ENCODE results near the gene MYO3B. TPM values are rescaled to one million over a fixed set of nuclear protein-coding genes. Genes with fewer than 3 reads are reported as not detected.
"Not testable (repeated sequence)": the region's sequence is repeated elsewhere in the genome, so short reads cannot be mapped to it uniquely, and the experiment has no call there.

The MYO3B gene
- total RNA-seq, 1 donor from 2014 or later = not detected

GRCh38 chr2:170521299-170521698, 343.4 kb downstream of the MYO3B start:
- no peak for DNase-seq

DNA sequence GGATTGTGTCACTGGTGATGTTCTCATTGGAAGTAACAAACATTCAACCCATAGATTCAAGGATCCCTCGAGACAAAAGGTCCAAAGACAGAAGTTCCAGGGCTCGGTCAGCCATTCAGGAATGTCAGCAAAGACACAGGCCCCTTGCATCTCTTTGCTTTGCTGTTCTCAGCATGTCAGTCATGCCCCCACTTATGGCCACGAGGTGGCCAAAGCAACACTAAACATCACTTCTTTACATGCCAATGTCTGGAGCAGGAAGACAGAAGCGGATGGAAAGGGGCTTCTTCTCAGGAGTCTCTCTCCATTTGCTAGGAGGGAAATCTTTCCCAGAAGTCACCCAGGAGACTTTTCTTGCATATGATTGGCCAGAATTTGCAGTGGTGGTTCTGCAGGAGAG, 345.6 kb downstream of the MYO3B start:
- no peak for DNase-seq

GRCh38 chr2:170524828-170525565, 347.1 kb downstream of the MYO3B start:
- DNase-seq = no peak

- peak; percentile 98 for DNase-seq
These were observed 347.6 kb downstream of the MYO3B start for GRCh38 chr2:170525566-170525900.

DNA sequence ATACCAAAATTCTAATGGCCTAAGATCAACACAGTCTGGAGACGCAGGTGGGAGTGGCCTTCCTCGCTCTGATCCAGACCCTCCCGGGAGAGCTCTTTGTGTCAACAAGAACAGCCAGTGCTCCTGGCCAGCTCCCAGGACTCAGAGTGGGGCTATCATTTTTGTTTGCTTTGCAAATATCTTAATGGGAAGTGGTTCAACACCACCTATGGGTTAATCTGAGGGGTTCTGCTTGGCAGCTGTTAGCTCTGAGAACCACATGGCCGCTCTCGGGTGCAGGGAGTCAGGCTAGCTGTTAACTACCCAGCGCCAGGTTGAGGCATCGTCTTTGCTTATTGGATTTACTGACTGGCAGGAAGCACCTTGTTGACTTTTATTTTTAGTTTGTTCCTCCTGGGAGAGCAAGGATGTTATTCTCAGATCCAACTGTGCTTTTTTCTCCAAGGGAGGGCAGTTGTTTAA, 352.4 kb downstream of the MYO3B start:
- DNase-seq = peak; percentile 78

- DNase-seq = no peak
These were observed 353.0 kb downstream of the MYO3B start for GRCh38 chr2:170530803-170531564.

DNA sequence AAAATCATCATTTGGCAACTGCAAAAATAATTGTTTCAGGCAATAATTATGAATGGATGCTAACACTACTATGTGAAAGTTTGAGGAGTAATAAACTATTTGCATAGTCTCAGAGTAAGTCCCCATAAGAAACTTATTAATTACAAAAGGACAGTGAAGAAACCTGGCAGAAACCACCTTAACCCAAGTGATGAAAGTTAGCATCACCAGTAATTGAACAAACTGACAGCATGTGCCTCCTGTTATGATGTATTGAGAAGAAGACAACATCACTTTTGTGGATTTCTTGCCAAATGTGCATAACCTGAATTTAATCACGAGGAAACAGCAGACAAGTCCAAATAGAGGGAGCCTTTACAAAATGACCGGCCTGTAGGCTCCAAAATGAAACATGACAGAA, 353.9 kb downstream of the MYO3B start:
- DNase-seq = no peak

DNA sequence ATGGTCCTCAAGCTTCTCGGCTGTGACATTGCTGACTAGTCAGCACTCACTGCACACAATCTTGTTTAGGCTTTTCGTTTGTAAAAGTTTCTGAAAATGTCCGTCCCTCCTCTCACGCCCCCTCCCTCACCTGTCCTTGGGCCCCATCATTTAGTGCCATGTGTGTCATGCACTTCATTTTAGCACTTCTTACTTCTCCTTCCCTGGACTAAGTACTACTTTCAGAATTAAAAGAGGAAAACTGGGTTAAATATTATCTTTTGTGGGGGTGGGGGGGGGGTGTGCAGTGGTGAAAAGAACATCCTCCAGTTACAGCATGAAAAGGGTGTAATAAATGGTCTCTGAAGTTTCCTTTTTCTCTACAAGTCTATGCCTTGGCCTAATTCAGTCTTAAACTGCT, 355.2 kb downstream of the MYO3B start:
- DNase-seq = no peak

GRCh38 chr2:170535552-170535951, 357.6 kb downstream of the MYO3B start:
- DNase-seq = no peak

DNA sequence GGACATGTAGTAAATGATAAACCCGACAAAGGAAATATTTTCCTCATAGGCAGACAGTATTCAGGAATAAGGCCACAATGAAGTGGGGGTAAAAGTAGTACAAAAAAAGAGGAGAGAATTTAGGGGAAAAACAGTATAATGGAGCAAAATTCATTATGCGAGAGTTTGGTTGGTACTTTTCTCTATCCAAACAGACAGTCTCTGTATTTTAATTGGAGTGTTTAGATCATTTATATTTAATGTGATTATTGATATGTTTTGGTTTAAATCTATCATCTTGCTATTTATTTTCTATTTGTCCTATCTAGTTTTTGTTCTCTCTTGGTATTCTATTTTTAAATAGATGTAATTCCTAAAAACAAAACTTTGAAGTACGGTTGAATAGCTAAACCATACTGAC, 366.9 kb downstream of the MYO3B start:
- DNase-seq = no peak

DNA sequence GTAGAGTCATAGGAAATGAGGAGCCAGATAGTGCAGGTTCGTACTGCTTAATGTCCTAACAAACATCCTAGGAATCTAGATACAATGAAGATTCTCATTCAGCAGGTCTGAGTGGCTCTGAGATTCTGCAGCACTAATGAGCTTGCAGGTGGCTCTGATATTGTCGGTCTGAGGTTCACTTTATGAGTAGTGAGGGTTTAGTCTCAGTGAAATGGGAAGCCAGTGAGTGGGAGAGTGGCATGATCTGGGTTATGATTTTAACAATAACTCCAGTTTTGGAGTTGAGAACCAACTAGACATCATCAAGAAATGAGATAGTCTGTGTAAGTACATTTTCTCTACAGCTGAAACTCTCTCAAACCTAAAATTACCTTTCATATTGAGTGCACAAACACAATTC, 370.4 kb downstream of the MYO3B start:
- no peak for DNase-seq

GRCh38 chr2:170550501-170550900, 372.6 kb downstream of the MYO3B start:
- no peak for DNase-seq

GRCh38 chr2:170551899-170552298, 374.0 kb downstream of the MYO3B start:
- not testable (repeated sequence) for DNase-seq

- peak; percentile 1 for DNase-seq
These were observed 375.8 kb downstream of the MYO3B start for GRCh38 chr2:170553748-170554147.

- peak; percentile 88 for DNase-seq
These were observed 376.5 kb downstream of the MYO3B start for GRCh38 chr2:170554278-170554955.

DNA sequence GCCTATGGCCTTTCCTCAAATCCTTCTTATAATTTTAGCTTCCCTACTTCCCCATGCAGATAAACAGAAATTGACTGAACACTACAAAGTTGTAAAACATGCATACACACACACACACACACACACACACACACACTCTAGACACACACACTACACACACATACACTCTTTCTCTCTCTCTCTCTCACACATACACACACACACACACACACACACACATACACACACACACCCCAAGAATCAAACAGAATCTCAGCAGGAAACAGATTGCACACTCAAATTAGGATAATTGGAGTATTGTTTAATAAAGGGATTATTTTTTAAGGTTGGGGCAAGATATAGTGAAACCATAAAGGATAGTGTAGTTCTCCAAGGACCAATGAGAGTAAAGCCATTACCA, 385.0 kb downstream of the MYO3B start:
- DNase-seq = no peak

DNA sequence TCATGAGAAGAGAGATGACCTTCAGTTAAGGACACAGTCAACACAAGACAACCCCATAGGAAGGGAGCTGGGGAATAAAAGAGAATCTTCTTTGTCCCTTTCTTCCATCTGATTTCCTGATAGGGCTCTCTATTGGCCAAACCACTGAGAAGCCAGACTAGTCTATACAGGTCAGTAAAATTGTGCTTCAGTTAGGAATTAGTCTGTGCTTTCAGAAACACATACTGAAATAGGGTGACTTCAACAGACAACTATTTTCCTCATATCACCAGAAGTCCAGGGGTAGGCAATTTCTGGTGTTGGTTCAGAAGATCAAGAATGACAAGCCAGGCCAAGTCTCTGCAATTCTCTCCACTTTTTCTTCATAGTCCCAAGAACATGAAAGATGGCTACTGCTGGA, 385.5 kb downstream of the MYO3B start:
- no peak for DNase-seq

- DNase-seq = no peak
These were observed 388.2 kb downstream of the MYO3B start for GRCh38 chr2:170566138-170566537.

DNA sequence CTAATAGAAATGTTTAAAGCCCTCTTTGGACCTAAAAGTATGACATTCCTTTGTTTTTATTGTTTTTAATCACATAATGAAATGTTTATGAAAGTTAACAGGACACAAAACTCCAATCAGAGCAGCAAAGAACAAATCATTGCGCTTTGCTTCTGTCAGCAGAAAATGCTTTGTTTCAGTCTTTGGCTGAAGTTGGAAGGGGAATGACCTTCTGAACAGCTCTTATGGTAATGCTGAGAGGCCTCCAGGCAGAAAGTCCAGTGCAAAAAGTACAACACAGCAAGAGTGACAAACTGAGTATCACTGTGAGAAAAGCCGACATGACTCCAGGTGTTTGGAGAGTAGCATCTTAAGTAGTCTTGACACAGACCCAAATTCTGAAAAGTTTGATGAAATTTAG, 389.5 kb downstream of the MYO3B start:
- DNase-seq = no peak

GRCh38 chr2:170568511-170568910, 390.6 kb downstream of the MYO3B start:
- no peak for DNase-seq

GRCh38 chr2:170571612-170572011, 393.7 kb downstream of the MYO3B start:
- DNase-seq = no peak

DNA sequence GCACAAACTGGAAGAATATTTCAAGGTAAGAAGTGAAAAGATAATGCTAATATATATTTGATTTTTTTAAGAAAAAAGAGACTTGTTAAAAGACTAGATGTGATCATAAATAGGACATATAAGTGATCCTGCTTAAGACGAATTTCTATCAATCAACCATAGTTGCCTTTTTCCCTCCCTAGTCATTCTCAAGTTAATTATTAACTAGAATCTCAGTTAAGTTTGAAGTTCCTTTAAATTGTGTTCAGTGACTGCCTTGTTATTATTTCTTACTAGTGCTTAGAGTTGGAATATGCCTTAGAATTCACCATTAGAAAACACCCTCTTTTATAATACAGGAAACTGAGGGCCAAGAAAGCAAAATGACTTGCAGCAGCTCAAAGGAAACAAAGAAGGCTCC, 395.7 kb downstream of the MYO3B start:
- no peak for DNase-seq

GRCh38 chr2:170576296-170576695, 398.3 kb downstream of the MYO3B start:
- DNase-seq = no peak

DNA sequence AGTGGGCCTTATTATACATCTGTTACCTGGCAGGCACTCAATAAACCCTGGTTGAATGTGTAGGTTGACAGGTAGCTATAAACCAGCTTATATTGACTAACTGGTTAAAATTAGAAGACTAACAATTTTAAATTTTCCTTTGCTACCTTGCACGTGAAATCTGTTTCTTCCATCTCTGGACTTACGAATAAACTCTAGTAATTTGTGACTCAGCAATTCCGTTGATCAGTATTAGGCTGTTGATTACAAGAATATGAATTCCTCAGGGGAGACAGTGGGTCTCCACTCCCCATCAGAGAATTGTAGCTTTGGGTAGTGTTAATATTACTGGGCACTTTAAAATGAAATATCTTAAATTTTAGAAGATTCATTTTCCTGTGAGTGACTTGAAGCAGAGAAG, 399.4 kb downstream of the MYO3B start:
- DNase-seq = no peak
